Endothelial cell (in vitro differentiated cells): Measurements from ENCODE around the gene MTMR2. TPM values are rescaled to one million over a fixed set of nuclear protein-coding genes. Genes with fewer than 3 reads are reported as not detected.

Source experiments
- DNase-seq: peaks from one replicate; pipeline ENCODE4 v3.0.0; 2021; ENCODE audit warnings: low spot score
- H3K27ac Mint-ChIP-seq: one replicate; pipeline ENCODE4 v1.8.0; 2021; ENCODE audit warnings: mixed read lengths, inconsistent platforms; ENCODE audit not compliant: unreplicated experiment
- H3K27me3 Mint-ChIP-seq: one replicate; pipeline ENCODE4 v1.8.0; 2021; ENCODE audit warnings: mild to moderate bottlenecking, moderate library complexity, mixed read lengths, inconsistent platforms; ENCODE audit not compliant: unreplicated experiment
- H3K36me3 Mint-ChIP-seq: one replicate; pipeline ENCODE4 v1.8.0; 2021; ENCODE audit warnings: mild to moderate bottlenecking, low read depth, mixed read lengths, inconsistent platforms; ENCODE audit not compliant: unreplicated experiment
- H3K4me1 Mint-ChIP-seq: one replicate; pipeline ENCODE4 v1.8.0; 2021; ENCODE audit warnings: mild to moderate bottlenecking, mixed read lengths, inconsistent platforms; ENCODE audit not compliant: unreplicated experiment
- H3K4me3 Mint-ChIP-seq: one replicate; pipeline ENCODE4 v1.8.0; 2021; ENCODE audit warnings: mild to moderate bottlenecking, mixed read lengths, inconsistent platforms; ENCODE audit not compliant: unreplicated experiment
- H3K9me3 Mint-ChIP-seq: one replicate; pipeline ENCODE4 v1.8.0; 2021; ENCODE audit warnings: mixed read lengths, inconsistent platforms; ENCODE audit not compliant: unreplicated experiment
- total RNA-seq: library from RNA; stranded (reverse); fragmentation: NEBNext Ultra II Directional; extraction: Animal tissue kit (Norgen Biotek cat#: 25700); gene quantifications from one replicate; pipeline ENCODE4 v1.2.1, GENCODE V29; 2021; ENCODE audit not compliant: unreplicated experiment
- TF ChIP-seq, protein P1 (sequence below): fragments of 200-600 bp; sonication (generic); IDR thresholded peaks from one replicate; pipeline ENCODE4 v1.5.0; 2021; ENCODE audit warnings: antibody characterized with exemption; ENCODE audit not compliant: unreplicated experiment

The MTMR2 gene
- total RNA-seq, 1 donor from 2014 or later = 65.0 TPM

DNA sequence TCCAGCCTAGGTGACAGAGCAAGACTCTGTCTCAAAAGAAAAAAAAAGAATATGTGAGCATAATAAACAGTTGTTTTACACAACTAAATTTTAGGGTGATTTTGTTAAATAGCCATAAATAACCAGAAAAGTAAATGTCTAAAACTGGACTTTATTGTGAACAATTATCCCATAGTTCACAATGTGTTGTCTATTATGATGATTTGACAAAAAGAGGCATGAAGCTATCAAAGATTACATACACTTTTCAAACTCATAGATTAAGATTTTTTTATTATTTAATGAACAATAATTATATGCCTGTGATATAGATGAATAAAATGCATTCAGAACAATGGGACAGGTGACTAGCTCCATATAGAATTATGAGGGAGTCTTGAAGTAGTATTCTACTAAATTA lies 27.0 kb upstream of the MTMR2 start:
- Mint-ChIP-seq H3K4me1 (no peaks in the 10 kb centered on the region), H3K9me3 (peaks cover 11% of the 10 kb centered on the region), H3K4me3 (no peak overlapping the region), H3K27ac (no peak overlapping the region), H3K27me3 (peaks cover 3% of the 10 kb centered on the region), H3K36me3 (peaks cover 17% of the 10 kb centered on the region)
- TF ChIP-seq, protein P1, sequence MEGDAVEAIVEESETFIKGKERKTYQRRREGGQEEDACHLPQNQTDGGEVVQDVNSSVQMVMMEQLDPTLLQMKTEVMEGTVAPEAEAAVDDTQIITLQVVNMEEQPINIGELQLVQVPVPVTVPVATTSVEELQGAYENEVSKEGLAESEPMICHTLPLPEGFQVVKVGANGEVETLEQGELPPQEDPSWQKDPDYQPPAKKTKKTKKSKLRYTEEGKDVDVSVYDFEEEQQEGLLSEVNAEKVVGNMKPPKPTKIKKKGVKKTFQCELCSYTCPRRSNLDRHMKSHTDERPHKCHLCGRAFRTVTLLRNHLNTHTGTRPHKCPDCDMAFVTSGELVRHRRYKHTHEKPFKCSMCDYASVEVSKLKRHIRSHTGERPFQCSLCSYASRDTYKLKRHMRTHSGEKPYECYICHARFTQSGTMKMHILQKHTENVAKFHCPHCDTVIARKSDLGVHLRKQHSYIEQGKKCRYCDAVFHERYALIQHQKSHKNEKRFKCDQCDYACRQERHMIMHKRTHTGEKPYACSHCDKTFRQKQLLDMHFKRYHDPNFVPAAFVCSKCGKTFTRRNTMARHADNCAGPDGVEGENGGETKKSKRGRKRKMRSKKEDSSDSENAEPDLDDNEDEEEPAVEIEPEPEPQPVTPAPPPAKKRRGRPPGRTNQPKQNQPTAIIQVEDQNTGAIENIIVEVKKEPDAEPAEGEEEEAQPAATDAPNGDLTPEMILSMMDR = no peak
- no peak for DNase-seq

DNA sequence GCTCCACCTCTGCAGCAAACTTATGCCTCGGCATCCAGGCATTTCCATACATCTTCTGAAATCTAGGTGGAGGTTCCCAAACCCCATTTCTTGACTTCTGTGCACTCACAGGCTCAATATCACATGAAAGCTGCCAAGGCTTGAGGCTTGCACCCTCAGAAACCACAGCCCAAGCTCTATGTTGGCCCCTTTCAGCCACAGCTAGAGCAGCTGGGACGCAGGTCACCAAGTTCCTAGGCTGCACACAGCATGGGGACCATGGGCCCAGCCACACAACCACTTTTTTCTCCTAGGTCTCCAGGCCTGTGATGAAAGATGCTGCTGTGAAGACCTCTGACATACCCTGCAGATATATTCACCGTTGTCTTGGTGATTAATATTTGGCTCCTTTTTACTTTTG lies 24.7 kb upstream of the MTMR2 start:
- H3K27me3 Mint-ChIP-seq = peaks cover 3% of the 10 kb centered on the region
- DNase-seq = no peak
- H3K4me1 Mint-ChIP-seq = no peaks in the 10 kb centered on the region
- H3K4me3 Mint-ChIP-seq = no peak overlapping the region
- H3K36me3 Mint-ChIP-seq = peaks cover 27% of the 10 kb centered on the region
- TF ChIP-seq, protein P1 = no peak
- peaks cover 22% of the 10 kb centered on the region for H3K9me3 Mint-ChIP-seq
- H3K27ac Mint-ChIP-seq = no peak overlapping the region

DNA sequence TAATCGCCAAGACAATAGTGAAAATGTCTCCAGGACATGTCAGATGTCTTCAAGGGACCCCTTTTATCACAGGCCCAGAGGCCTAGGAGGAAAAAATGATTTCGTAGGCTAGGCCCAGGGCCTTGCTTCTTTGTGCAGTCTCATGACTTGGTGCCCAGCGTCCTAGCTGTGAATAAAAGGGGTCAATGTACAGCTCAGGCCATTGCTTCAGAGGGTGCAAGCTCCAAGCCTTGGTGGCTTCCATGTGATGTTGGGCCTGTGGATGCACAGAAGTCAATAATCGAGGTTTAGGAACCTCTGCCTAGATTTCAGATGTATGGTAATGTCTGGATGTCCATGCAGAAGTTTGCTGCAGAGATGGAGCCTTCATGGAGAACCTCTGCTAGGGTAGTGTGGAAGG lies 20.7 kb upstream of the MTMR2 start:
- peaks cover 3% of the 10 kb centered on the region for H3K27me3 Mint-ChIP-seq
- no peak overlapping the region for H3K4me3 Mint-ChIP-seq
- TF ChIP-seq, protein P1 = no peak
- H3K9me3 Mint-ChIP-seq = peaks cover 26% of the 10 kb centered on the region
- no peaks in the 10 kb centered on the region for H3K4me1 Mint-ChIP-seq
- DNase-seq = no peak
- H3K36me3 Mint-ChIP-seq = peaks cover 27% of the 10 kb centered on the region
- no peak overlapping the region for H3K27ac Mint-ChIP-seq

DNA sequence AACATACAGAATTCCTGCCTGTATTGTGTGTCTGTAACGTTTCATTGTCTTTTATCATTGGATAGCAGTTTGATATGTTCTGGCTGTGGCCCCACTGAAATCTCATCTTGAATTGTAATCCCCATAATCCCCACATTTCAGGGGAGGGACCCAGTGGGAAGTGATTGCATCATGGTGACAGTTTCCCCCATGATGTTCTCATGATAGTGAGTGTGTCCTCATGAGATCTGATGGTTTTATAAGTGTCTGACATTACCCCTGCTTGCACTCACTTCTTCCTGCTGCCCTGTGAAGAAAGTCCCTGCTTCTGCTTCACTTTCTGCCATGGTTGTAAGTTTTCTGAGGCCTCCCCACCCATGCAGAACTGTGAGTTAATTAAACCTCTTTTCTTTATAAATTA lies 19.6 kb upstream of the MTMR2 start:
- Mint-ChIP-seq H3K4me1 (no peaks in the 10 kb centered on the region), H3K27me3 (peaks cover 4% of the 10 kb centered on the region), H3K27ac (no peak overlapping the region), H3K9me3 (peaks cover 19% of the 10 kb centered on the region), H3K4me3 (no peak overlapping the region), H3K36me3 (peaks cover 19% of the 10 kb centered on the region)
- no peak for DNase-seq
- TF ChIP-seq, protein P1 = no peak

DNA sequence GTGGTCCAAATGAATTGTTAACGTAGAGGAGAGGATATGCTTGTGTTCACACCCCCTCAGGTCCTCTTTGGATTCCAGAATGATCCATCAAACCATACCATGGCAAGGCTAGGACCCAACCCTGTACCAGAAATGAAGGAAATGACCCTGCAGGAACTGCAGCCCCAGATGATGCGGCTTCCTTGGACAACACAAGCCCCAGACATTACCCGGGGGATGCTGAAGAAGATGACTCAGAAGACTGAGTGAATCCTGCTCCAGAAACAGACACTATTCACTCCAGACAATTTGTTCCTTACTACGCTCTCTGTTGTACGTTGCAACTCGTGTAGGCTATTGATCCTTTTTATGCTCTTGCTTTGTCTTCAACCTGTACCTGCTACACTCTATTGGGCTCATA lies 15.2 kb upstream of the MTMR2 start:
- H3K27ac Mint-ChIP-seq = no peak overlapping the region

More for the DNA sequence above, 15.2 kb upstream of the MTMR2 start:
- peaks cover 8% of the 10 kb centered on the region for H3K9me3 Mint-ChIP-seq
- H3K4me3 Mint-ChIP-seq = no peak overlapping the region
- TF ChIP-seq, protein P1 = no peak
- peaks cover 8% of the 10 kb centered on the region for H3K36me3 Mint-ChIP-seq
- peaks cover 3% of the 10 kb centered on the region for H3K27me3 Mint-ChIP-seq
- no peak for DNase-seq
- peaks cover 11% of the 10 kb centered on the region for H3K4me1 Mint-ChIP-seq
